SHP77 (cell line): ENCODE results near the gene SNX11.

Experiments
- DNase-seq, 2 experiments: peaks; one replicate each; lab custom pipeline; 2025; lab: John Stamatoyannopoulos, UW

The SNX11 gene

GRCh38 chr17:48095611-48096010, 12.0 kb upstream of the SNX11 start:
- no peak for DNase-seq

GRCh38 chr17:48100160-48100559, 7.4 kb upstream of the SNX11 start:
- DNase-seq = no peak

GRCh38 chr17:48100591-48101011, 7.0 kb upstream of the SNX11 start:
- DNase-seq = peak; percentile 58 to 69

- DNase-seq = peak; percentile 95 to 97
Observed at GRCh38 chr17:48101012-48101720, 6.4 kb upstream of the SNX11 start, which contains the start of gene CBX1. Gene CBX1 (minus strand): TSS chr17:48101478. CDS start chr17:48077004, 24,474 bp downstream.

GRCh38 chr17:48102043-48102750, 5.4 kb upstream of the SNX11 start:
- DNase-seq = no peak

- DNase-seq = no peak
Observed at GRCh38 chr17:48102798-48103715, 4.5 kb upstream of the SNX11 start.

GRCh38 chr17:48104440-48104839, 3.1 kb upstream of the SNX11 start:
- DNase-seq = no peak

GRCh38 chr17:48106802-48107136, 797 bp upstream of the SNX11 start:
- no peak for DNase-seq

- DNase-seq = no peak
Observed at GRCh38 chr17:48110761-48111160, 3.2 kb downstream of the SNX11 start.

GRCh38 chr17:48111937-48112241, 4.3 kb downstream of the SNX11 start:
- no peak for DNase-seq

GRCh38 chr17:48113201-48113676, 5.7 kb downstream of the SNX11 start:
- DNase-seq = no peak

- no peak for DNase-seq
Observed at GRCh38 chr17:48121923-48122664, 14.5 kb downstream of the SNX11 start.

- DNase-seq = no peak
Observed at GRCh38 chr17:48122665-48123045, 15.1 kb downstream of the SNX11 start.

GRCh38 chr17:48123111-48123510, 15.5 kb downstream of the SNX11 start:
- DNase-seq = no peak

- no peak for DNase-seq
Observed at GRCh38 chr17:48123776-48124388, 16.3 kb downstream of the SNX11 start.

- DNase-seq = no peak
Observed at GRCh38 chr17:48125829-48126531, 18.4 kb downstream of the SNX11 start.

GRCh38 chr17:48126532-48126850, 18.9 kb downstream of the SNX11 start:
- no peak for DNase-seq

- no peak for DNase-seq
Observed at GRCh38 chr17:48127371-48128051, 19.9 kb downstream of the SNX11 start.

- DNase-seq = no peak
Observed at GRCh38 chr17:48128400-48128799, 20.8 kb downstream of the SNX11 start.

- no peak for DNase-seq
Observed at GRCh38 chr17:48129981-48130380, 22.4 kb downstream of the SNX11 start.
